Gastroesophageal sphincter (tissue), 4 donors: ENCODE data around the gene RAB35. TPM values are rescaled to one million over a fixed set of nuclear protein-coding genes. Genes with fewer than 3 reads are reported as not detected.

Source experiments
- ATAC-seq: fragments of 150-250 bp; one replicate; pipeline ENCODE4 v1.9.1; 2016; ENCODE audit warnings: mild to moderate bottlenecking, moderate library complexity
- H3K27ac ChIP-seq, 4 donors: fragments of 200-600 bp; sonication (generic) in 3 of 4; 1 replicate in 3 of 4; 2 replicates in 1 of 4; pipeline ENCODE4 v1.5.1; 2016 to 2019
- H3K27me3 ChIP-seq: fragments of 200-600 bp; sonication (generic); one replicate; pipeline ENCODE4 v1.5.1; 2019
- H3K36me3 ChIP-seq, 2 donors: fragments of 200-600 bp; sonication (generic); one replicate each; pipeline ENCODE4 v1.5.1; 2019; ENCODE audit warnings: control low read depth in 1 of 2
- H3K4me1 ChIP-seq, 3 donors: fragments of 200-600 bp; sonication (generic); 1 replicate in 2 of 3; 2 replicates in 1 of 3; pipeline ENCODE4 v1.5.1; 2016 to 2019; ENCODE audit warnings: control low read depth in 2 of 3
- H3K4me3 ChIP-seq, 2 donors: fragments of 200-600 bp; sonication (generic); one replicate each; pipeline ENCODE4 v1.5.1; 2019; ENCODE audit warnings: mild to moderate bottlenecking in 1 of 2, moderate library complexity in 1 of 2
- H3K9me3 ChIP-seq, 3 donors: fragments of 200-600 bp; sonication (generic); one replicate each; pipeline ENCODE4 v1.5.1; 2017 to 2019; ENCODE audit warnings: control low read depth in 2 of 3
- CTCF ChIP-seq, 4 experiments: fragments of 200-600 bp in 2 of 4; fragments of 450-650 bp in 2 of 4; sonication (generic) in 1 of 4; IDR thresholded peaks; one replicate each; pipeline ENCODE4 v1.5.1; 2017 to 2019; ENCODE audit warnings: antibody characterized with exemption in 4 of 4, mild to moderate bottlenecking in 2 of 4, moderate library complexity in 2 of 4
- EP300 ChIP-seq: sonication (generic); formaldehyde crosslinking; IDR thresholded peaks from one replicate; pipeline ENCODE4 v1.6.1; 2017; ENCODE audit warnings: antibody characterized with exemption, mild to moderate bottlenecking
- POLR2A ChIP-seq, 2 donors: fragments of 450-650 bp; IDR thresholded peaks; one replicate each; pipeline ENCODE4 v1.6.1; 2017; ENCODE audit warnings: antibody characterized with exemption in 2 of 2, mild to moderate bottlenecking in 2 of 2, moderate library complexity in 1 of 2
- POLR2AphosphoS5 ChIP-seq: sonication (generic); formaldehyde crosslinking; IDR thresholded peaks from one replicate; pipeline ENCODE4 v1.6.1; 2017; ENCODE audit warnings: antibody characterized with exemption
- WGBS, 2 donors: methylation state at CpG; one replicate each; pipeline ENCODE4 v1.1.5; 2018; ENCODE audit warnings: low coverage in 1 of 2; 5-methylcytosine and 5-hydroxymethylcytosine counted together
- total RNA-seq, 4 donors: library from RNA; depleted of rRNA; stranded (reverse); fragments of >200 nt; gene quantifications; one replicate each; pipeline ENCODE4 v1.1.0, GENCODE V29; 2016

Gene RAB35
- total RNA-seq, 4 donors from 2014 or later: 37.5 to 42.3 (median 41.7) TPM

GRCh38 chr12:120071493-120072020, 45.0 kb downstream of the RAB35 start:
- Histone ChIP-seq H3K4me3 (no peak overlapping the region), H3K4me1 (no peaks in the 10 kb centered on the region), H3K27me3 (peaks cover 10% of the 10 kb centered on the region), H3K36me3 (no peaks in the 10 kb centered on the region), H3K27ac (no peak overlapping the region), H3K9me3 (no peaks in the 10 kb centered on the region)
- TF ChIP-seq EP300 (no peak), CTCF (IDR thresholded peaks at IDR 0.05) (no peak), POLR2A (IDR thresholded peaks at IDR 0.05) (no peak), POLR2AphosphoS5 (no peak)
- WGBS, 2 donors: 86 to 90% methylated on average over 2 of the region's 6 CpGs
- no peak for ATAC-seq

GRCh38 chr12:120069278-120069677, 47.3 kb downstream of the RAB35 start:
- Histone ChIP-seq H3K4me1 (no peaks in the 10 kb centered on the region), H3K36me3 (no peaks in the 10 kb centered on the region), H3K4me3 (no peak overlapping the region), H3K27me3 (peaks cover 12% of the 10 kb centered on the region), H3K27ac (no peak overlapping the region), H3K9me3 (no peaks in the 10 kb centered on the region)
- WGBS, 2 donors: 56 to 65% methylated on average over 5 of the region's 5 CpGs
- ATAC-seq: no peak
- no peak for TF ChIP-seq EP300
- TF ChIP-seq POLR2A (IDR thresholded peaks at IDR 0.05): no peak
- TF ChIP-seq POLR2AphosphoS5: no peak
- no peak for TF ChIP-seq CTCF (IDR thresholded peaks at IDR 0.05)

- H3K27ac ChIP-seq: no peak overlapping the region
- peaks cover 20% of the 10 kb centered on the region for H3K27me3 ChIP-seq
- no peak for ATAC-seq
- TF ChIP-seq CTCF (IDR thresholded peaks at IDR 0.05) (no peak), POLR2AphosphoS5 (no peak), POLR2A (IDR thresholded peaks at IDR 0.05) (no peak), EP300 (no peak)
- H3K4me3 ChIP-seq: no peak overlapping the region
- no peaks in the 10 kb centered on the region for H3K4me1 ChIP-seq
- WGBS, 2 donors: 74 to 100% methylated on average over 1 to 3 of the region's 3 CpGs
- no peaks in the 10 kb centered on the region for H3K9me3 ChIP-seq
- no peaks in the 10 kb centered on the region for H3K36me3 ChIP-seq
Measured at GRCh38 chr12:120067901-120068300, 48.7 kb downstream of the RAB35 start.

- no peak for ATAC-seq
- 59 to 100% methylated on average over 2 to 3 of the region's 3 CpGs for WGBS, 2 donors
- H3K27me3 ChIP-seq: peaks cover 20% of the 10 kb centered on the region
- no peaks in the 10 kb centered on the region for H3K4me1 ChIP-seq
- no peaks in the 10 kb centered on the region for H3K36me3 ChIP-seq
- no peaks in the 10 kb centered on the region for H3K9me3 ChIP-seq
- no peak overlapping the region for H3K4me3 ChIP-seq
- TF ChIP-seq POLR2A (IDR thresholded peaks at IDR 0.05): no peak
- TF ChIP-seq POLR2AphosphoS5: no peak
- TF ChIP-seq CTCF (IDR thresholded peaks at IDR 0.05): no peak
- TF ChIP-seq EP300: no peak
- no peak overlapping the region for H3K27ac ChIP-seq
Measured at GRCh38 chr12:120067084-120067869, 49.3 kb downstream of the RAB35 start.

- Histone ChIP-seq H3K4me3 (no peak overlapping the region), H3K36me3 (no peaks in the 10 kb centered on the region), H3K4me1 (no peaks in the 10 kb centered on the region), H3K27ac (no peak overlapping the region), H3K27me3 (peaks cover 20% of the 10 kb centered on the region), H3K9me3 (no peaks in the 10 kb centered on the region)
- TF ChIP-seq EP300 (no peak), POLR2A (IDR thresholded peaks at IDR 0.05) (no peak), POLR2AphosphoS5 (no peak), CTCF (IDR thresholded peaks at IDR 0.05) (no peak)
- 86 to 100% methylated on average over 2 of the region's 2 CpGs for WGBS, 2 donors
- ATAC-seq: no peak
Measured at GRCh38 chr12:120066341-120066740, 50.2 kb downstream of the RAB35 start.
